HepG2 (cell line): ENCODE measurements around the gene GNG7. TPM values are rescaled to one million over a fixed set of nuclear protein-coding genes. Genes with fewer than 3 reads are reported as not detected.

Source experiments
- ATAC-seq: fragments of 200-7000 bp; cut with Tn5 transposase; 3 replicates; pipeline ENCODE4 v1.9.1; 2020; ENCODE audit warnings: mild to moderate bottlenecking, moderate library complexity
- BruUV-seq: library from RNA; stranded (reverse); fragments of 400-500 nt; replicated peaks from 2 replicates; lab custom pipeline; 2021; lab: Mats Ljungman, UMichigan
- CTCF ChIA-PET: fragments of 300-600 bp; formaldehyde crosslinking; extraction: SDS; loops from one replicate; lab custom pipeline; 2021; ENCODE audit warnings: low total read pairs, inconsistent platforms, low intra/inter-chr PET ratio; lab: Yijun Ruan, JAX
- POLR2A ChIA-PET: fragments of 350-600 bp; sonication (Branson Sonifier 250); formaldehyde crosslinking; loops from one replicate; lab custom pipeline; 2020; ENCODE audit warnings: antibody characterized with exemption, inconsistent platforms; lab: Yijun Ruan, JAX
- DNase-seq: peaks from one replicate; pipeline ENCODE4 v3.0.0-alpha.2; 2015; ENCODE audit warnings: low spot score
- FAIRE-seq: peaks from 3 replicates; lab custom pipeline; 2011; peaks lifted over from hg19 to GRCh38; lab: Jason Lieb, UNC
- H2AFZ ChIP-seq: one replicate; pipeline ENCODE4 v1.6.1; 2011; ENCODE audit warnings: low read length, inconsistent platforms
- H3K27ac ChIP-seq: fragments of 300-600 bp; 3 replicates; pipeline ENCODE4 v1.8.0; 2011; ENCODE audit warnings: mixed run types, mild to moderate bottlenecking, mixed read lengths, low read length, inconsistent platforms; ENCODE audit not compliant: insufficient read depth; ENCODE audit errors: extremely low read length
- H3K27me3 ChIP-seq, 2 experiments: fragments of 200-600 bp in 1 of 2; 2 replicates in 1 of 2; 3 replicates in 1 of 2; pipeline versions ENCODE4 v1.6.0 to v1.8.0; 2011; ENCODE audit warnings: low read length in 2 of 2, mild to moderate bottlenecking in 2 of 2, moderate library complexity in 2 of 2, inconsistent platforms in 1 of 2; ENCODE audit not compliant: insufficient read depth in 2 of 2, control insufficient read depth in 1 of 2
- H3K36me3 ChIP-seq, 2 experiments: fragments of 200-600 bp in 1 of 2; replicated peaks in 1 of 2; 2 replicates in 1 of 2; 3 replicates in 1 of 2; pipeline versions ENCODE4 v1.5.1 to v1.8.0; 2011; ENCODE audit warnings: low read length in 2 of 2, inconsistent platforms in 1 of 2; ENCODE audit not compliant: insufficient read depth in 2 of 2, control insufficient read depth in 1 of 2
- H3K4me1 ChIP-seq: 2 replicates; pipeline ENCODE4 v1.5.1; 2012; ENCODE audit warnings: low read length, inconsistent platforms; ENCODE audit not compliant: insufficient read depth
- H3K4me2 ChIP-seq: 2 replicates; pipeline ENCODE4 v1.6.0; 2011; ENCODE audit warnings: low read depth, low read length, inconsistent platforms
- H3K4me3 ChIP-seq, 3 experiments: fragments of 200-600 bp in 1 of 3; sonication (generic), shearing (Covaris generic) in 1 of 3; replicated peaks in 1 of 3; 2 replicates each; pipeline ENCODE4 v1.5.1; 2011 to 2016; ENCODE audit warnings: low read length in 3 of 3, inconsistent platforms in 2 of 3, low read depth in 2 of 3, mild to moderate bottlenecking in 2 of 3, control low read depth in 1 of 3, mixed read lengths in 1 of 3; ENCODE audit not compliant: insufficient read depth in 1 of 3
- H3K79me2 ChIP-seq: one replicate; pipeline ENCODE4 v1.6.1; 2011; ENCODE audit warnings: low read length, inconsistent platforms; ENCODE audit not compliant: insufficient read depth
- H3K9ac ChIP-seq: 2 replicates; pipeline ENCODE4 v1.6.0; 2011; ENCODE audit warnings: mild to moderate bottlenecking, low read depth, low read length, inconsistent platforms; ENCODE audit not compliant: insufficient read depth
- H3K9me3 ChIP-seq: 2 replicates; pipeline ENCODE4 v1.5.1; 2012; ENCODE audit warnings: mild to moderate bottlenecking, low read length
- H4K20me1 ChIP-seq: 2 replicates; pipeline ENCODE4 v1.6.0; 2011; ENCODE audit warnings: inconsistent platforms, mild to moderate bottlenecking, low read length, moderate library complexity; ENCODE audit not compliant: insufficient read depth
- DZIP1 ChIP-seq: sonication (generic); formaldehyde crosslinking; IDR thresholded peaks from 2 replicates; pipeline ENCODE4 v1.5.0; 2020; ENCODE audit warnings: mild to moderate bottlenecking, missing genetic modification reagents
- FOXJ3 ChIP-seq: sonication (generic); formaldehyde crosslinking; IDR thresholded peaks from 2 replicates; pipeline ENCODE4 v1.4.0; 2020; ENCODE audit warnings: missing genetic modification reagents, mild to moderate bottlenecking, borderline replicate concordance
- FOXO1 ChIP-seq: sonication (generic); formaldehyde crosslinking; IDR thresholded peaks from 2 replicates; pipeline ENCODE4 v1.4.0; 2020; ENCODE audit warnings: missing genetic modification reagents
- KLF12 ChIP-seq: sonication (generic); formaldehyde crosslinking; IDR thresholded peaks from 2 replicates; pipeline ENCODE4 v1.4.0; 2020; ENCODE audit warnings: missing genetic modification reagents, borderline replicate concordance
- MAZ ChIP-seq, 2 experiments: sonication (generic) in 1 of 2; formaldehyde crosslinking in 1 of 2; IDR thresholded peaks; 2 replicates each; pipeline versions ENCODE4 v1.5.0 to v1.6.1; 2012 to 2020; ENCODE audit warnings: low read depth in 2 of 2, mild to moderate bottlenecking in 2 of 2, borderline replicate concordance in 1 of 2, improper control_type of control experiment in 1 of 2, low read length in 1 of 2, missing genetic modification reagents in 1 of 2, moderate library complexity in 1 of 2
- MBNL3 ChIP-seq: fragments of 250-450 bp; sonication (Bioruptor Pico); conservative IDR thresholded peaks from 2 replicates; pipeline ENCODE4 v1.8.0; 2022; ENCODE audit warnings: mild to moderate bottlenecking, inconsistent platforms
- ONECUT2 ChIP-seq: sonication (generic); formaldehyde crosslinking; IDR thresholded peaks from 2 replicates; pipeline ENCODE4 v1.4.0; 2020; ENCODE audit warnings: missing genetic modification reagents
- PRPF4 ChIP-seq: fragments of 200-400 bp; formaldehyde crosslinking; IDR thresholded peaks from 2 replicates; pipeline ENCODE4 v1.6.1; 2016; ENCODE audit warnings: low read length, low read depth; ENCODE audit not compliant: poor library complexity, severe bottlenecking
- ZNF3 ChIP-seq: IDR thresholded peaks from 2 replicates; pipeline ENCODE4 v1.7.0; 2017; ENCODE audit warnings: inconsistent platforms
- ZNF556 ChIP-seq: sonication (generic); formaldehyde crosslinking; IDR thresholded peaks from 2 replicates; pipeline ENCODE4 v1.4.0; 2020; ENCODE audit warnings: mild to moderate bottlenecking, missing genetic modification reagents, borderline replicate concordance
- ZNF720 ChIP-seq: sonication (generic); formaldehyde crosslinking; IDR thresholded peaks from 2 replicates; pipeline ENCODE4 v1.4.0; 2020; ENCODE audit warnings: missing genetic modification reagents
- WGBS: methylation state at CpG from one replicate; pipeline ENCODE4 v1.1.6; 2017; ENCODE audit warnings: low lambda C conversion rate; 5-methylcytosine and 5-hydroxymethylcytosine counted together
- in situ Hi-C: cut with HindIII; loops from 2 replicates; pipeline ENCODE4 v1.10.0; 2017; ENCODE audit warnings: low pct_unique_long_range_greater_than_20kb; ENCODE audit not compliant: extremely low pct_ligation_motif_present
- intact Hi-C: fragments of 100-400 bp; cut with micrococcal nuclease; formaldehyde crosslinking; loops from one replicate; pipeline ENCODE4 v1.10.0; 2022; ENCODE audit not compliant: unreplicated experiment
- polyA plus RNA-seq, 8 experiments: library from polyadenylated mRNA; depleted of rRNA in 3 of 8; stranded (reverse) in 7 of 8; unstranded in 1 of 8; fragments of >200 nt; fragmentation: Illumina TruSeq in 4 of 8; extraction: Trizol in 4 of 8; gene quantifications; 2 replicates each; pipeline versions ENCODE4 v1.2.1 to v1.2.3, GENCODE V29; 2011 to 2016; ENCODE audit warnings: low read depth in 4 of 8, missing spikeins in 1 of 8, mixed read lengths in 1 of 8; ENCODE audit not compliant: insufficient read depth in 1 of 8
- total RNA-seq, 5 experiments: library from RNA; depleted of rRNA; stranded (reverse); fragments of >200 nt; fragmentation: Illumina TruSeq; extraction: Trizol; gene quantifications; 2 replicates each; pipeline ENCODE4 v1.2.3, GENCODE V29; 2016; ENCODE audit warnings: low read depth in 1 of 5
- TF ChIP-seq, protein P1 (sequence below): sonication (generic); formaldehyde crosslinking; IDR thresholded peaks from 2 replicates; pipeline ENCODE4 v1.4.0; 2020; ENCODE audit warnings: missing genetic modification reagents
- TF ChIP-seq, protein P2 (sequence below): sonication (generic); formaldehyde crosslinking; IDR thresholded peaks from 2 replicates; pipeline ENCODE4 v1.8.0; 2022; ENCODE audit warnings: mild to moderate bottlenecking, missing genetic modification reagents; ENCODE audit not compliant: insufficient replicate concordance
- TF ChIP-seq, protein P3 (sequence below): IDR thresholded peaks from 2 replicates; pipeline ENCODE4 v1.6.1; 2016; ENCODE audit warnings: missing compliant biosample characterization, missing genetic modification reagents, borderline replicate concordance
- TF ChIP-seq, protein P4 (sequence below): sonication (generic); formaldehyde crosslinking; IDR thresholded peaks from 2 replicates; pipeline ENCODE4 v1.5.0; 2020; ENCODE audit warnings: missing genetic modification reagents

GNG7 gene
- total and polyA plus RNA-seq, 2 of the 13 experiments (the other 11 are each of a cell fraction or from before 2014, with no cell fraction given) = 1.4 to 3.3 TPM

DNA sequence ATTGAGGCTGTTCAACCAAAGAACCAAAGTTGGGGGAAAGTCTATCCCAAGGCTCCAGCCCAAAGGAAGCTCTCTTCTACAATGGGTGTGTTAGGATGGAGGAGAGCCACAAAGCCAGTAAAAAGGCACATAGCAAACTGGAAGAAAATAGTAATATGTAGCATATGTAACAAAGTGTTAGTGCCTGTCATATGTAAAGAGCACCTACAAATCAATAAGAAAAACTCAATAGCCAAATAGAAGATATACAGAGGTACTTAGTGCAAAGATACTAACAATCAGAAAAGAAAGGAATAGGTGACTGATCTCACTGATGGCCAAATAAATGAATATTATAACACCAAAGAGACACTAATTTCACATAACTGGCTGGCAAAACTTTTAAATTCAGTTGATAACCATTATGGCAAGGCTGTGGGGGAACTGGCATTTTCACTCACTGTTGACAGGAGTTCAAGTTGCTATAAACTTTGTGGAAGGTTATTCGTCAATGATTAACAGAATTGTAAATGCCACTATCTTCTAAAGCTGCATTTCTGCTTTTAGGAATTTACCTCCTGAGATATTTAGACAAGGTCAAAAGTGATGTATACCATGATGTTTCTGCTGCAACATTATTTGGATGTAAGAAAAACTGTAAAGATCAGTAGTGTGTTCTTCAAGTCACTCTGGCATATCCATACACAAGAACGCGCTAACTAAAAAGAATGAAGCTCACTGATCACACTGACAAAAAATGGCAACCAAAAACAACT is 110.8 kb downstream of the GNG7 start:
- BruUV-seq = no TSS peak
- H3K4me3 ChIP-seq = peak overlapping the region in 1 of 3 experiments; percentile 2; a peak in 1 of 6 replicates
- H3K79me2 ChIP-seq = no peaks in the 10 kb centered on the region
- no peaks in the 10 kb centered on the region for H3K9me3 ChIP-seq
- intact Hi-C loops (no loop called here), in situ Hi-C loops (no loop called here)
- peak; percentile 52 for ATAC-seq
- H3K27me3 ChIP-seq = no peaks in the 10 kb centered on the region
- no peak for FAIRE-seq
- CTCF ChIA-PET = no interaction called here
- peak; percentile 70 for DNase-seq
- H3K4me1 ChIP-seq = peaks cover 59% of the 10 kb centered on the region
- H3K4me2 ChIP-seq = peak overlapping the region; percentile 66
- peak overlapping the region; percentile 26; the same call in 1 of the 2 replicates for H3K9ac ChIP-seq
- no peaks in the 10 kb centered on the region for H4K20me1 ChIP-seq
- WGBS = 20% methylated on average over 3 of the region's 3 CpGs
- no peak overlapping the region for H2AFZ ChIP-seq
- H3K36me3 ChIP-seq = no peaks in the 10 kb centered on the region
- H3K27ac ChIP-seq = peak overlapping the region; percentile 65
- POLR2A ChIA-PET = interaction anchor here (0.5 to 3.1 kb wide), 6 partner anchors 13 to 115 kb away, joined by 3 to 23 read pairs (median 4); partner anchors contain the start of gene GADD45B
- TF ChIP-seq ONECUT2 (peak; percentile 26; the same call in 1 of the 2 replicates), ZNF556 (CRISPR knock-in tag) (no peak), PRPF4 (no peak), FOXO1 (no peak), ZNF3 (no peak), ZNF720 (CRISPR knock-in tag) (no peak), DZIP1 (CRISPR knock-in tag) (no peak), KLF12 (CRISPR knock-in tag) (no peak), MBNL3 (CRISPR knock-in tag) (no peak), FOXJ3 (CRISPR knock-in tag) (peak; percentile 21; the same call in 1 of the 2 replicates), MAZ (IDR thresholded peaks at IDR 0.05; ENCODE audit: borderline replicate concordance, low read depth, low read length) (no peak), MAZ (CRISPR knock-in tag; IDR thresholded peaks at IDR 0.05; ENCODE audit: low read depth) (no peak)
- TF ChIP-seq, protein P1, sequence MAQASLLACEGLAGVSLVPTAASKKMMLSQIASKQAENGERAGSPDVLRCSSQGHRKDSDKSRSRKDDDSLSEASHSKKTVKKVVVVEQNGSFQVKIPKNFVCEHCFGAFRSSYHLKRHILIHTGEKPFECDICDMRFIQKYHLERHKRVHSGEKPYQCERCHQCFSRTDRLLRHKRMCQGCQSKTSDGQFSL (CRISPR knock-in tag) = no peak
- TF ChIP-seq, protein P2, sequence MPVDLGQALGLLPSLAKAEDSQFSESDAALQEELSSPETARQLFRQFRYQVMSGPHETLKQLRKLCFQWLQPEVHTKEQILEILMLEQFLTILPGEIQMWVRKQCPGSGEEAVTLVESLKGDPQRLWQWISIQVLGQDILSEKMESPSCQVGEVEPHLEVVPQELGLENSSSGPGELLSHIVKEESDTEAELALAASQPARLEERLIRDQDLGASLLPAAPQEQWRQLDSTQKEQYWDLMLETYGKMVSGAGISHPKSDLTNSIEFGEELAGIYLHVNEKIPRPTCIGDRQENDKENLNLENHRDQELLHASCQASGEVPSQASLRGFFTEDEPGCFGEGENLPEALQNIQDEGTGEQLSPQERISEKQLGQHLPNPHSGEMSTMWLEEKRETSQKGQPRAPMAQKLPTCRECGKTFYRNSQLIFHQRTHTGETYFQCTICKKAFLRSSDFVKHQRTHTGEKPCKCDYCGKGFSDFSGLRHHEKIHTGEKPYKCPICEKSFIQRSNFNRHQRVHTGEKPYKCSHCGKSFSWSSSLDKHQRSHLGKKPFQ (CRISPR knock-in tag) = no peak
- TF ChIP-seq, protein P3, sequence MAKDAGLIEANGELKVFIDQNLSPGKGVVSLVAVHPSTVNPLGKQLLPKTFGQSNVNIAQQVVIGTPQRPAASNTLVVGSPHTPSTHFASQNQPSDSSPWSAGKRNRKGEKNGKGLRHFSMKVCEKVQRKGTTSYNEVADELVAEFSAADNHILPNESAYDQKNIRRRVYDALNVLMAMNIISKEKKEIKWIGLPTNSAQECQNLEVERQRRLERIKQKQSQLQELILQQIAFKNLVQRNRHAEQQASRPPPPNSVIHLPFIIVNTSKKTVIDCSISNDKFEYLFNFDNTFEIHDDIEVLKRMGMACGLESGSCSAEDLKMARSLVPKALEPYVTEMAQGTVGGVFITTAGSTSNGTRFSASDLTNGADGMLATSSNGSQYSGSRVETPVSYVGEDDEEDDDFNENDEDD (CRISPR knock-in tag) = no peak
- TF ChIP-seq, protein P4, sequence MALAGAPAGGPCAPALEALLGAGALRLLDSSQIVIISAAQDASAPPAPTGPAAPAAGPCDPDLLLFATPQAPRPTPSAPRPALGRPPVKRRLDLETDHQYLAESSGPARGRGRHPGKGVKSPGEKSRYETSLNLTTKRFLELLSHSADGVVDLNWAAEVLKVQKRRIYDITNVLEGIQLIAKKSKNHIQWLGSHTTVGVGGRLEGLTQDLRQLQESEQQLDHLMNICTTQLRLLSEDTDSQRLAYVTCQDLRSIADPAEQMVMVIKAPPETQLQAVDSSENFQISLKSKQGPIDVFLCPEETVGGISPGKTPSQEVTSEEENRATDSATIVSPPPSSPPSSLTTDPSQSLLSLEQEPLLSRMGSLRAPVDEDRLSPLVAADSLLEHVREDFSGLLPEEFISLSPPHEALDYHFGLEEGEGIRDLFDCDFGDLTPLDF (CRISPR knock-in tag) = no peak
